HEK293 (cell line): Measurements from ENCODE around the gene TBX1.

ENCODE experiments used
- CTCF ChIA-PET: fragments of 350-600 bp; formaldehyde crosslinking; extraction: SDS; loops from one replicate; lab custom pipeline; 2021; ENCODE audit warnings: antibody characterized with exemption; lab: Yijun Ruan, JAX
- POLR2A ChIA-PET: fragments of 300-600 bp; formaldehyde crosslinking; extraction: SDS; loops from one replicate; lab custom pipeline; 2020; ENCODE audit warnings: antibody characterized with exemption, inconsistent platforms; lab: Yijun Ruan, JAX
- H3K27ac ChIP-seq: fragments of 200-500 bp; sonication (Bioruptor generic); 2 replicates; pipeline ENCODE4 v1.5.1; 2014; ENCODE audit warnings: low read depth, low read length, control low read depth, inconsistent platforms; ENCODE audit errors: extremely low read depth
- H3K36me3 ChIP-seq, 2 experiments: fragments of 200-500 bp in 1 of 2; sonication (Bioruptor generic) in 1 of 2; 1 replicate in 1 of 2; 2 replicates in 1 of 2; pipeline ENCODE4 v1.5.1; 2014 to 2017; ENCODE audit warnings: inconsistent platforms in 2 of 2, low read length in 2 of 2; ENCODE audit not compliant: control insufficient read depth in 2 of 2, insufficient read depth in 1 of 2
- H3K4me1 ChIP-seq: fragments of 200-500 bp; sonication (Bioruptor generic); 2 replicates; pipeline ENCODE4 v1.5.1; 2014; ENCODE audit warnings: mild to moderate bottlenecking, low read length, inconsistent platforms; ENCODE audit not compliant: control insufficient read depth, insufficient read depth
- H3K4me3 ChIP-seq: 2 replicates; pipeline ENCODE4 v1.5.1; 2011; ENCODE audit warnings: low read depth, mild to moderate bottlenecking, control low read depth, low read length, moderate library complexity
- H3K9me3 ChIP-seq: fragments of 200-500 bp; sonication (Bioruptor generic); 2 replicates; pipeline ENCODE4 v1.5.1; 2014; ENCODE audit warnings: low read depth, low read length, inconsistent platforms; ENCODE audit not compliant: control insufficient read depth, insufficient read depth
- GLIS2 ChIP-seq: fragments of 450-650 bp; formaldehyde crosslinking; IDR thresholded peaks from 2 replicates; pipeline ENCODE4 v1.5.1; 2016; ENCODE audit warnings: missing biosample characterization, missing genetic modification characterization
- HIC1 ChIP-seq: fragments of 450-650 bp; formaldehyde crosslinking; IDR thresholded peaks from 2 replicates; pipeline ENCODE4 v1.5.1; 2016; ENCODE audit warnings: missing biosample characterization, missing genetic modification characterization
- KLF1 ChIP-seq: fragments of 450-650 bp; formaldehyde crosslinking; IDR thresholded peaks from 2 replicates; pipeline ENCODE4 v1.5.1; 2016; ENCODE audit warnings: missing biosample characterization, missing genetic modification characterization
- SP2 ChIP-seq: fragments of 450-650 bp; formaldehyde crosslinking; IDR thresholded peaks from 2 replicates; pipeline ENCODE4 v1.5.1; 2016; ENCODE audit warnings: missing biosample characterization, missing genetic modification characterization
- TSHZ1 ChIP-seq: fragments of 450-650 bp; formaldehyde crosslinking; IDR thresholded peaks from 2 replicates; pipeline ENCODE4 v1.5.1; 2016; ENCODE audit warnings: missing biosample characterization, missing genetic modification characterization, borderline replicate concordance
- WT1 ChIP-seq: fragments of 450-650 bp; formaldehyde crosslinking; IDR thresholded peaks from 2 replicates; pipeline ENCODE4 v1.5.1; 2016; ENCODE audit warnings: missing biosample characterization, missing genetic modification characterization
- ZBTB10 ChIP-seq: fragments of 450-650 bp; formaldehyde crosslinking; IDR thresholded peaks from 2 replicates; pipeline ENCODE4 v1.5.1; 2016; ENCODE audit warnings: missing biosample characterization, missing genetic modification characterization
- ZBTB20 ChIP-seq: fragments of 450-650 bp; formaldehyde crosslinking; IDR thresholded peaks from 2 replicates; pipeline ENCODE4 v1.5.1; 2016; ENCODE audit warnings: missing biosample characterization, missing genetic modification characterization
- ZNF121 ChIP-seq: fragments of 450-650 bp; formaldehyde crosslinking; IDR thresholded peaks from 2 replicates; pipeline ENCODE4 v1.5.1; 2016; ENCODE audit warnings: missing biosample characterization, missing genetic modification characterization
- ZNF174 ChIP-seq: fragments of 450-650 bp; formaldehyde crosslinking; IDR thresholded peaks from 2 replicates; pipeline ENCODE4 v1.5.0; 2017; ENCODE audit warnings: missing biosample characterization, mild to moderate bottlenecking, missing genetic modification characterization
- ZNF280C ChIP-seq: fragments of 450-650 bp; formaldehyde crosslinking; IDR thresholded peaks from 2 replicates; pipeline ENCODE4 v1.5.1; 2016; ENCODE audit warnings: missing biosample characterization, missing genetic modification characterization
- ZNF292 ChIP-seq: fragments of 450-650 bp; formaldehyde crosslinking; IDR thresholded peaks from 2 replicates; pipeline ENCODE4 v1.5.1; 2016; ENCODE audit warnings: low read depth, missing biosample characterization, missing genetic modification characterization, borderline replicate concordance
- ZNF335 ChIP-seq: fragments of 450-650 bp; formaldehyde crosslinking; conservative IDR thresholded peaks from 2 replicates; pipeline ENCODE4 v1.5.1; 2016; ENCODE audit warnings: missing biosample characterization, missing genetic modification characterization
- ZNF341 ChIP-seq: fragments of 450-650 bp; formaldehyde crosslinking; IDR thresholded peaks from 2 replicates; pipeline ENCODE4; 2016; ENCODE audit warnings: low read depth, missing biosample characterization, missing genetic modification characterization
- ZNF48 ChIP-seq: fragments of 450-650 bp; formaldehyde crosslinking; IDR thresholded peaks from 2 replicates; pipeline ENCODE4 v1.5.1; 2016; ENCODE audit warnings: missing biosample characterization, missing genetic modification characterization
- ZNF513 ChIP-seq: fragments of 450-650 bp; IDR thresholded peaks from 2 replicates; pipeline ENCODE4 v1.5.1; 2018; ENCODE audit warnings: missing biosample characterization, missing genetic modification characterization
- ZNF610 ChIP-seq: fragments of 450-650 bp; formaldehyde crosslinking; IDR thresholded peaks from 2 replicates; pipeline ENCODE4 v1.5.1; 2016; ENCODE audit warnings: missing biosample characterization, missing genetic modification characterization, borderline replicate concordance
- ZNF654 ChIP-seq: fragments of 450-650 bp; formaldehyde crosslinking; IDR thresholded peaks from 2 replicates; pipeline ENCODE4 v1.5.1; 2016; ENCODE audit warnings: low read depth, missing biosample characterization, missing genetic modification characterization
- ZNF76 ChIP-seq: fragments of 450-650 bp; formaldehyde crosslinking; IDR thresholded peaks from 2 replicates; pipeline ENCODE4; 2016; ENCODE audit warnings: low read depth, missing biosample characterization, missing genetic modification characterization, borderline replicate concordance

The TBX1 gene

GRCh38 chr22:19713650-19714311 is 46.8 kb upstream of the TBX1 start:
- ChIA-PET CTCF (no interaction called here), POLR2A (no interaction called here)
- Histone ChIP-seq H3K9me3 (no peaks in the 10 kb centered on the region), H3K4me1 (no peaks in the 10 kb centered on the region; the same call in 1 of the 2 replicates), H3K36me3 (no peaks in the 10 kb centered on the region), H3K27ac (no peak overlapping the region), H3K4me3 (peak overlapping the region; percentile 3; the same call in 1 of the 2 replicates)
- TF ChIP-seq ZNF48 (tag by site-specific recombination) (no peak), ZNF335 (peak; percentile 71), ZNF610 (tag by site-specific recombination) (no peak), ZNF121 (tag by site-specific recombination) (no peak), ZNF341 (tag by site-specific recombination) (peak; percentile 69)

GRCh38 chr22:19714312-19715187 is 46.0 kb upstream of the TBX1 start, which contains the start of gene SEPTIN5:
Gene SEPTIN5 (plus strand): TSS chr22:19714503. CDS start chr22:19714589, 86 bp downstream.
- CTCF ChIA-PET = interaction anchor here (0.6 to 1.7 kb wide), 2 partner anchors 9 to 14 kb away, joined by 3 to 6 read pairs; partner anchors contain the start of gene GP1BB
- H3K4me3 ChIP-seq = peak within 1 kb of the TSS; percentile 53
- no peaks in the 10 kb centered on the region; the same call in 1 of the 2 replicates for H3K4me1 ChIP-seq
- POLR2A ChIA-PET = no interaction called here
- H3K27ac ChIP-seq = no peak within 1 kb of the TSS; the same call in 1 of the 2 replicates
- no peaks in the 10 kb centered on the region for H3K9me3 ChIP-seq
- peaks cover 0 to 3% of the 10 kb centered on the region in 2 experiments; a peak in 1 of 3 replicates for H3K36me3 ChIP-seq
- TF ChIP-seq ZNF280C (tag by site-specific recombination) (no peak), ZBTB20 (tag by site-specific recombination) (no peak), ZNF654 (tag by site-specific recombination) (no peak), ZNF76 (tag by site-specific recombination) (no peak), ZNF292 (tag by site-specific recombination) (no peak), ZNF610 (tag by site-specific recombination) (no peak), ZNF341 (tag by site-specific recombination) (peak; percentile 43), HIC1 (peak; percentile 67; the same call in 1 of the 2 replicates), SP2 (tag by site-specific recombination) (no peak), WT1 (no peak), KLF1 (tag by site-specific recombination) (0 out of 2 replicates have a peak, but pooled peaks have one; percentile 37), GLIS2 (peak; percentile 70), TSHZ1 (tag by site-specific recombination) (no peak), ZBTB10 (tag by site-specific recombination) (0 out of 2 replicates have a peak, but pooled peaks have one; percentile 47), ZNF513 (tag by site-specific recombination) (no peak), ZNF174 (tag by site-specific recombination) (no peak)
